ELF-1 (cell line): ENCODE data around the gene TTLL13.

Experiments used
- DNase-seq: peaks from one replicate; pipeline ENCODE4 v3.0.0-alpha.2; 2016; ENCODE audit warnings: low read depth, low spot score

TTLL13 gene

GRCh38 chr15:90214553-90215196, 34.7 kb upstream of the TTLL13 start:
- no peak for DNase-seq

GRCh38 chr15:90217671-90218394, 31.5 kb upstream of the TTLL13 start:
- no peak for DNase-seq

GRCh38 chr15:90219421-90220141, 29.8 kb upstream of the TTLL13 start:
- peak; percentile 84 for DNase-seq

- peak; percentile 83 for DNase-seq
Measured at GRCh38 chr15:90221246-90221900, 28.0 kb upstream of the TTLL13 start.

- DNase-seq = no peak
Measured at GRCh38 chr15:90222547-90222946, 26.8 kb upstream of the TTLL13 start.

GRCh38 chr15:90223441-90224165, 25.8 kb upstream of the TTLL13 start:
- no peak for DNase-seq

GRCh38 chr15:90225047-90225446, 24.3 kb upstream of the TTLL13 start:
- no peak for DNase-seq

GRCh38 chr15:90225504-90226234, 23.7 kb upstream of the TTLL13 start:
- DNase-seq = no peak

GRCh38 chr15:90227336-90227735, 22.0 kb upstream of the TTLL13 start:
- DNase-seq = no peak

GRCh38 chr15:90227816-90228772, 21.3 kb upstream of the TTLL13 start:
- DNase-seq = no peak

- no peak for DNase-seq
Measured at GRCh38 chr15:90228960-90229359, 20.4 kb upstream of the TTLL13 start.

- DNase-seq = no peak
Measured at GRCh38 chr15:90230071-90230494, 19.3 kb upstream of the TTLL13 start.

GRCh38 chr15:90230610-90231009, 18.7 kb upstream of the TTLL13 start:
- DNase-seq = no peak

GRCh38 chr15:90231028-90232017, 18.0 kb upstream of the TTLL13 start:
- DNase-seq = no peak

GRCh38 chr15:90232196-90232595, 17.2 kb upstream of the TTLL13 start:
- no peak for DNase-seq

- no peak for DNase-seq
Measured at GRCh38 chr15:90232941-90233386, 16.4 kb upstream of the TTLL13 start.

- peak; percentile 92 for DNase-seq
Measured at GRCh38 chr15:90233387-90234095, 15.8 kb upstream of the TTLL13 start, which contains the start of gene CIB1. Gene CIB1 (minus strand): TSS chr15:90233941. CDS start chr15:90233885, 56 bp downstream.
